ENCODE measurements around the gene KRT72. TPM values are rescaled to one million over a fixed set of nuclear protein-coding genes. Genes with fewer than 3 reads are reported as not detected.

Gene KRT72
- total RNA-seq, 1 donor from 2014 or later: not detected

- DNase-seq (ENCODE audit: extremely low spot score in 2 of 2): peak; percentile 72 to 90
- Histone ChIP-seq H3K4me3 (no peak overlapping the region), H3K36me3 (no peaks in the 10 kb centered on the region), H3K27me3 (no peaks in the 10 kb centered on the region), H3K9me3 (no peaks in the 10 kb centered on the region), H3K27ac (no peak overlapping the region), H3K4me1 (no peaks in the 10 kb centered on the region)
- intact Hi-C loops (cut with DNase I): no loop called here
- TF ChIP-seq, protein P1, sequence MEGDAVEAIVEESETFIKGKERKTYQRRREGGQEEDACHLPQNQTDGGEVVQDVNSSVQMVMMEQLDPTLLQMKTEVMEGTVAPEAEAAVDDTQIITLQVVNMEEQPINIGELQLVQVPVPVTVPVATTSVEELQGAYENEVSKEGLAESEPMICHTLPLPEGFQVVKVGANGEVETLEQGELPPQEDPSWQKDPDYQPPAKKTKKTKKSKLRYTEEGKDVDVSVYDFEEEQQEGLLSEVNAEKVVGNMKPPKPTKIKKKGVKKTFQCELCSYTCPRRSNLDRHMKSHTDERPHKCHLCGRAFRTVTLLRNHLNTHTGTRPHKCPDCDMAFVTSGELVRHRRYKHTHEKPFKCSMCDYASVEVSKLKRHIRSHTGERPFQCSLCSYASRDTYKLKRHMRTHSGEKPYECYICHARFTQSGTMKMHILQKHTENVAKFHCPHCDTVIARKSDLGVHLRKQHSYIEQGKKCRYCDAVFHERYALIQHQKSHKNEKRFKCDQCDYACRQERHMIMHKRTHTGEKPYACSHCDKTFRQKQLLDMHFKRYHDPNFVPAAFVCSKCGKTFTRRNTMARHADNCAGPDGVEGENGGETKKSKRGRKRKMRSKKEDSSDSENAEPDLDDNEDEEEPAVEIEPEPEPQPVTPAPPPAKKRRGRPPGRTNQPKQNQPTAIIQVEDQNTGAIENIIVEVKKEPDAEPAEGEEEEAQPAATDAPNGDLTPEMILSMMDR (IDR thresholded peaks at IDR 0.05): no peak
- TF ChIP-seq POLR2AphosphoS5 (IDR thresholded peaks at IDR 0.05; ENCODE audit: insufficient read depth in 1 of 2, low read depth in 1 of 2) (no peak), POLR2A (IDR thresholded peaks at IDR 0.05) (no peak)
Measured at GRCh38 chr12:52630008-52630500, 28.8 kb upstream of the KRT72 start.

GRCh38 chr12:52629281-52630007 is 28.2 kb upstream of the KRT72 start:
- Histone ChIP-seq H3K36me3 (no peaks in the 10 kb centered on the region), H3K27me3 (no peaks in the 10 kb centered on the region), H3K4me1 (no peaks in the 10 kb centered on the region), H3K27ac (no peak overlapping the region), H3K4me3 (no peak overlapping the region), H3K9me3 (no peaks in the 10 kb centered on the region)
- intact Hi-C loops (cut with DNase I): no loop called here
- peak; percentile 49 to 56 for DNase-seq (ENCODE audit: extremely low spot score in 2 of 2)
- TF ChIP-seq POLR2A (IDR thresholded peaks at IDR 0.05) (no peak), POLR2AphosphoS5 (IDR thresholded peaks at IDR 0.05; ENCODE audit: insufficient read depth in 1 of 2, low read depth in 1 of 2) (no peak)
- TF ChIP-seq, protein P1 (IDR thresholded peaks at IDR 0.05): no peak

GRCh38 chr12:52628841-52629240 is 27.6 kb upstream of the KRT72 start:
- Histone ChIP-seq H3K9me3 (no peaks in the 10 kb centered on the region), H3K36me3 (no peaks in the 10 kb centered on the region), H3K4me1 (no peaks in the 10 kb centered on the region), H3K4me3 (no peak overlapping the region), H3K27me3 (no peaks in the 10 kb centered on the region), H3K27ac (no peak overlapping the region)
- intact Hi-C loops (cut with DNase I): no loop called here
- DNase-seq (ENCODE audit: extremely low spot score in 2 of 2): peak; percentile 52 to 70
- no peak for TF ChIP-seq POLR2AphosphoS5 (IDR thresholded peaks at IDR 0.05; ENCODE audit: insufficient read depth in 1 of 2, low read depth in 1 of 2)
- TF ChIP-seq, protein P1 (IDR thresholded peaks at IDR 0.05): no peak
- no peak for TF ChIP-seq POLR2A (IDR thresholded peaks at IDR 0.05)

- TF ChIP-seq, protein P1 (IDR thresholded peaks at IDR 0.05): no peak
- H3K4me3 ChIP-seq: no peak overlapping the region
- peak in 1 of 2 donors; percentile 64 for DNase-seq (ENCODE audit: extremely low spot score in 2 of 2)
- H3K27me3 ChIP-seq: no peaks in the 10 kb centered on the region
- H3K4me1 ChIP-seq: no peaks in the 10 kb centered on the region
- no peaks in the 10 kb centered on the region for H3K9me3 ChIP-seq
- intact Hi-C loops (cut with DNase I): no loop called here
- H3K36me3 ChIP-seq: no peaks in the 10 kb centered on the region
- no peak overlapping the region for H3K27ac ChIP-seq
Measured at GRCh38 chr12:52628111-52628507, 26.8 kb upstream of the KRT72 start.

DNA sequence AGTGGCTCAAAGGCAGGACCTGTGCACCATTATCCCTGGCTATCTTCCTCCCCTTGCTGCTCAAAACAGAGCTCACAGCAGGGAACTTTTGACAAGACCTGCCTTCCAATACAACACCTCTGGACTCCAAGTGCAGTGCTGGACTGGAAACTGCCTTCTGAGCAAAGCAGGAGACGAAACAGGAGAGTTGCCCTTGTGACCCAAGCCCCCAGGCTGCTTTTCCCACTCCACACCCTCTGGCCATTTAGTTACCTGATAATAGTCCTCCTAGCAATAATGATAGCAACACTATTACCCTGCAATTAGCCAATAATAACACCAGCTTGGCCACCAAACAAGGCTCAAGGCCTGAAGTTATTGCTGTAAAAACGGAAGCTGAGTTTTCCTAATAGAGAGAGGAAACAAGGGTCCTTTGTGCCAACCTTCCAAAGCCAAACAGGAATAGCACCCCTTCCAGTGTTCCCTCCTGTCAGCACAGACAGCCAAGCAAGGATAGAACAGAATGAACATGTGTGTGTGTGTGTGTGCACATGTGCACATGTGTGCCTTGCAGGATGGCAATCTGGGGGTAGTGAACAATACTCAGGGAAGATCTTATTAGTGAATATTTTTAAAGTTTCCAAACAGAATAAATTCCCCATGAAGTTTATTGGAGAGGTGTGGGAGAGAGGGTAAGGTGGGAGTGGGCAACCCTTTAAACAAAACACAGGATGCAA is 26.3 kb upstream of the KRT72 start:
- DNase-seq (ENCODE audit: extremely low spot score in 2 of 2): peak; percentile 42 to 49
- Histone ChIP-seq H3K27ac (no peak overlapping the region), H3K27me3 (no peaks in the 10 kb centered on the region), H3K9me3 (no peaks in the 10 kb centered on the region), H3K4me3 (no peak overlapping the region), H3K4me1 (no peaks in the 10 kb centered on the region), H3K36me3 (no peaks in the 10 kb centered on the region)
- TF ChIP-seq POLR2A (IDR thresholded peaks at IDR 0.05) (no peak), POLR2AphosphoS5 (IDR thresholded peaks at IDR 0.05; ENCODE audit: insufficient read depth in 1 of 2, low read depth in 1 of 2) (no peak)
- TF ChIP-seq, protein P1 (IDR thresholded peaks at IDR 0.05): no peak
- intact Hi-C loops (cut with DNase I): no loop called here

All from vagina (tissue), 2 donors.